Measurements from ENCODE around the gene GIT2. TPM values are rescaled to one million over a fixed set of nuclear protein-coding genes. Genes with fewer than 3 reads are reported as not detected.

Gene GIT2
- total RNA-seq, 1 experiment from 2014 or later: 21.7 TPM

GRCh38 chr12:109995361-109995685 lies 845 bp downstream of the GIT2 start:
- ATAC-seq (no peak), DNase-seq (ENCODE audit: low spot score) (no peak)
- H3K9me3 Mint-ChIP-seq: no peaks in the 10 kb centered on the region
- ChIA-PET POLR2A (no interaction called here), CTCF (no interaction called here)
- peaks cover 31% of the 10 kb centered on the region for H3K4me1 Mint-ChIP-seq
- peak overlapping the region; percentile 70 for H3K27ac Mint-ChIP-seq
- H3K36me3 Mint-ChIP-seq: no peaks in the 10 kb centered on the region; the same call in 1 of the 2 replicates
- peak overlapping the region; percentile 93 for H3K4me3 Mint-ChIP-seq
- TF ChIP-seq, protein P1, sequence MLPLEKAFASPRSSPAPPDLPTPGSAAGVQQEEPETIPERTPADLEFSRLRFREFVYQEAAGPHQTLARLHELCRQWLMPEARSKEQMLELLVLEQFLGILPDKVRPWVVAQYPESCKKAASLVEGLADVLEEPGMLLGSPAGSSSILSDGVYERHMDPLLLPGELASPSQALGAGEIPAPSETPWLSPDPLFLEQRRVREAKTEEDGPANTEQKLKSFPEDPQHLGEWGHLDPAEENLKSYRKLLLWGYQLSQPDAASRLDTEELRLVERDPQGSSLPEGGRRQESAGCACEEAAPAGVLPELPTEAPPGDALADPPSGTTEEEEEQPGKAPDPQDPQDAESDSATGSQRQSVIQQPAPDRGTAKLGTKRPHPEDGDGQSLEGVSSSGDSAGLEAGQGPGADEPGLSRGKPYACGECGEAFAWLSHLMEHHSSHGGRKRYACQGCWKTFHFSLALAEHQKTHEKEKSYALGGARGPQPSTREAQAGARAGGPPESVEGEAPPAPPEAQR (CRISPR knock-in tag; IDR thresholded peaks at IDR 0.05): no peak
- peaks cover 6% of the 10 kb centered on the region for H3K27me3 Mint-ChIP-seq (ENCODE audit: low read depth)

- ATAC-seq: no peak
- no peak for DNase-seq (ENCODE audit: low spot score)
- ChIA-PET CTCF (no interaction called here), POLR2A (interaction anchor here (0.6 kb wide), 1 partner anchor 1954 kb away, joined by 3 read pairs; no protein-coding TSS in a partner anchor)
- no peaks in the 10 kb centered on the region; the same call in 1 of the 2 replicates for H3K36me3 Mint-ChIP-seq
- H3K27me3 Mint-ChIP-seq (ENCODE audit: low read depth): no peaks in the 10 kb centered on the region
- TF ChIP-seq ATF1 (CRISPR knock-in tag; IDR thresholded peaks at IDR 0.05): no peak
- no peak for TF ChIP-seq OVOL2 (CRISPR knock-in tag; IDR thresholded peaks at IDR 0.05; ENCODE audit: borderline replicate concordance)
- TF ChIP-seq PREB (CRISPR knock-in tag; IDR thresholded peaks at IDR 0.05; ENCODE audit: borderline replicate concordance): no peak
- TF ChIP-seq ZNF416 (CRISPR knock-in tag; IDR thresholded peaks at IDR 0.05): no peak
- no peak for TF ChIP-seq ZNF219 (CRISPR knock-in tag; IDR thresholded peaks at IDR 0.05; ENCODE audit: borderline replicate concordance)
- TF ChIP-seq ETV6 (CRISPR knock-in tag; IDR thresholded peaks at IDR 0.05): no peak
- no peak for TF ChIP-seq CBFB (CRISPR knock-in tag; IDR thresholded peaks at IDR 0.05; ENCODE audit: low read depth)
- no peak for TF ChIP-seq TEAD4 (CRISPR knock-in tag; IDR thresholded peaks at IDR 0.05)
- no peak for TF ChIP-seq FOXJ3 (CRISPR knock-in tag; IDR thresholded peaks at IDR 0.05; ENCODE audit: borderline replicate concordance)
- no peak for TF ChIP-seq ZNF138 (CRISPR knock-in tag; conservative IDR thresholded peaks at IDR 0.05)
- TF ChIP-seq ELF4 (CRISPR knock-in tag; IDR thresholded peaks at IDR 0.05; ENCODE audit: low read depth): no peak
- no peaks in the 10 kb centered on the region for H3K9me3 Mint-ChIP-seq
- H3K4me1 Mint-ChIP-seq: peaks cover 31% of the 10 kb centered on the region
- no peak overlapping the region for H3K27ac Mint-ChIP-seq
- H3K4me3 Mint-ChIP-seq: peak overlapping the region; percentile 93
Observed at GRCh38 chr12:109994401-109995175, 1.6 kb downstream of the GIT2 start.

DNA sequence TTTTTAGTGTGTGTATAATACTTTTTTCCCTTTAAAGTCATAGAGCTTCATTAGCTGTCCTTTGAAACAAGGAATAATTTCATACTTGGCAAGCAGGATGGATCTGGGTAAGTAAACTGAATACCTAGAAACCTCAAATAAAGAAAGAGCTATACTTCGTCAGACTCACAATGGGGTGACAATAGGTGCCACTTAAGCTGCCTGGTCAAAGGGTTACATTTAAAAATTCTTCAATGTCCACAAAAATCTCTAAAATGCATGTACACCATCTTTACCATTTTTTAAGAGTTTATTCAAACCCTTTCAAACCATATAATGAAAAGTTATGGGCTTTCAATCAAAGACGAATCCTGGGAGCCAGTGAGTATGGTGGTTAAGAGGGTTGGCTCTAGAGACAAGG lies 3.1 kb downstream of the GIT2 start:
- DNase-seq (ENCODE audit: low spot score): no peak
- POLR2A ChIA-PET: no interaction called here
- peaks cover 9% of the 10 kb centered on the region for H3K36me3 Mint-ChIP-seq
- ATAC-seq: no peak
- no peaks in the 10 kb centered on the region for H3K27me3 Mint-ChIP-seq (ENCODE audit: low read depth)
- H3K4me1 Mint-ChIP-seq: peaks cover 32% of the 10 kb centered on the region
- H3K9me3 Mint-ChIP-seq: no peaks in the 10 kb centered on the region
- no peak overlapping the region for H3K27ac Mint-ChIP-seq
- CTCF ChIA-PET: interaction anchor here (1.4 kb wide), 1 partner anchor 148 kb away, joined by 4 read pairs; no protein-coding TSS in a partner anchor
- H3K4me3 Mint-ChIP-seq: no peak overlapping the region
- no peak for TF ChIP-seq RELA (CRISPR knock-in tag; IDR thresholded peaks at IDR 0.05; ENCODE audit: borderline replicate concordance)
- TF ChIP-seq, protein P2, sequence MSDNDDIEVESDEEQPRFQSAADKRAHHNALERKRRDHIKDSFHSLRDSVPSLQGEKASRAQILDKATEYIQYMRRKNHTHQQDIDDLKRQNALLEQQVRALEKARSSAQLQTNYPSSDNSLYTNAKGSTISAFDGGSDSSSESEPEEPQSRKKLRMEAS (CRISPR knock-in tag; IDR thresholded peaks at IDR 0.05): no peak
- no peak for TF ChIP-seq JAZF1 (CRISPR knock-in tag; IDR thresholded peaks at IDR 0.05)
- no peak for TF ChIP-seq USF1 (CRISPR knock-in tag; IDR thresholded peaks at IDR 0.05)
- no peak for TF ChIP-seq NFE2L1 (CRISPR knock-in tag; IDR thresholded peaks at IDR 0.05)
- TF ChIP-seq ZNF232 (CRISPR knock-in tag; IDR thresholded peaks at IDR 0.05): no peak
- TF ChIP-seq, protein P3, sequence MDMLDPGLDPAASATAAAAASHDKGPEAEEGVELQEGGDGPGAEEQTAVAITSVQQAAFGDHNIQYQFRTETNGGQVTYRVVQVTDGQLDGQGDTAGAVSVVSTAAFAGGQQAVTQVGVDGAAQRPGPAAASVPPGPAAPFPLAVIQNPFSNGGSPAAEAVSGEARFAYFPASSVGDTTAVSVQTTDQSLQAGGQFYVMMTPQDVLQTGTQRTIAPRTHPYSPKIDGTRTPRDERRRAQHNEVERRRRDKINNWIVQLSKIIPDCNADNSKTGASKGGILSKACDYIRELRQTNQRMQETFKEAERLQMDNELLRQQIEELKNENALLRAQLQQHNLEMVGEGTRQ (CRISPR knock-in tag; IDR thresholded peaks at IDR 0.05): no peak
- TF ChIP-seq GTF2I (CRISPR knock-in tag; conservative IDR thresholded peaks at IDR 0.05): no peak
- no peak for TF ChIP-seq ZNF219 (CRISPR knock-in tag; IDR thresholded peaks at IDR 0.05; ENCODE audit: borderline replicate concordance)
- TF ChIP-seq RORB (CRISPR knock-in tag; IDR thresholded peaks at IDR 0.05): no peak
- no peak for TF ChIP-seq PRRX2 (CRISPR knock-in tag; IDR thresholded peaks at IDR 0.05)
- TF ChIP-seq, protein P4, sequence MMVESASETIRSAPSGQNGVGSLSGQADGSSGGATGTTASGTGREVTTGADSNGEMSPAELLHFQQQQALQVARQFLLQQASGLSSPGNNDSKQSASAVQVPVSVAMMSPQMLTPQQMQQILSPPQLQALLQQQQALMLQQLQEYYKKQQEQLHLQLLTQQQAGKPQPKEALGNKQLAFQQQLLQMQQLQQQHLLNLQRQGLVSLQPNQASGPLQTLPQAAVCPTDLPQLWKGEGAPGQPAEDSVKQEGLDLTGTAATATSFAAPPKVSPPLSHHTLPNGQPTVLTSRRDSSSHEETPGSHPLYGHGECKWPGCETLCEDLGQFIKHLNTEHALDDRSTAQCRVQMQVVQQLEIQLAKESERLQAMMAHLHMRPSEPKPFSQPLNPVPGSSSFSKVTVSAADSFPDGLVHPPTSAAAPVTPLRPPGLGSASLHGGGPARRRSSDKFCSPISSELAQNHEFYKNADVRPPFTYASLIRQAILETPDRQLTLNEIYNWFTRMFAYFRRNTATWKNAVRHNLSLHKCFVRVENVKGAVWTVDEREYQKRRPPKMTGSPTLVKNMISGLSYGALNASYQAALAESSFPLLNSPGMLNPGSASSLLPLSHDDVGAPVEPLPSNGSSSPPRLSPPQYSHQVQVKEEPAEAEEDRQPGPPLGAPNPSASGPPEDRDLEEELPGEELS (CRISPR knock-in tag; IDR thresholded peaks at IDR 0.05): no peak
- TF ChIP-seq ATF2 (CRISPR knock-in tag; IDR thresholded peaks at IDR 0.05; ENCODE audit: borderline replicate concordance, low read depth): no peak
- no peak for TF ChIP-seq NR2C2 (CRISPR knock-in tag; IDR thresholded peaks at IDR 0.05)

All from WTC11 (cell line).